A549 (cell line): ENCODE results near the gene PLEKHA1. TPM values are rescaled to one million over a fixed set of nuclear protein-coding genes. Genes with fewer than 3 reads are reported as not detected.

Source experiments
- ATAC-seq, 2 experiments: fragments of 200-7000 bp in 1 of 2; fragments of >200 bp in 1 of 2; cut with Nextera tagmentation in 1 of 2; cut with Tn5 transposase in 1 of 2; 3 replicates each; pipeline versions ENCODE4 v1.8.0 to v1.9.1; 2018 to 2020; ENCODE audit warnings: mild to moderate bottlenecking in 1 of 2, moderate library complexity in 1 of 2
- CTCF ChIA-PET: fragments of 300-600 bp; sonication (Branson Sonifier 250); formaldehyde crosslinking; extraction: SDS; loops from one replicate; lab custom pipeline; 2021; ENCODE audit warnings: antibody characterized with exemption, inconsistent platforms; lab: Yijun Ruan, JAX
- POLR2A ChIA-PET: fragments of 350-600 bp; formaldehyde crosslinking; extraction: SDS; loops from one replicate; lab custom pipeline; 2021; ENCODE audit warnings: antibody characterized with exemption, inconsistent platforms; lab: Yijun Ruan, JAX
- DNase-seq, 2 experiments: peaks; one replicate each; pipeline versions ENCODE4 v3.0.0 to v3.0.0-alpha.2; 2011 to 2016; ENCODE audit warnings: low read depth in 1 of 2, low spot score in 1 of 2
- FAIRE-seq: peaks from 2 replicates; lab custom pipeline; 2011; peaks lifted over from hg19 to GRCh38; lab: Jason Lieb, UNC
- H3K27ac ChIP-seq, 2 experiments: fragments of >200 bp; sonication (Bioruptor Twin); formaldehyde crosslinking; 3 replicates each; pipeline ENCODE4 v1.5.1; 2016 to 2017
- H3K4me1 ChIP-seq: fragments of >200 bp; sonication (Bioruptor Twin); formaldehyde crosslinking; 3 replicates; pipeline ENCODE4 v1.6.1; 2016
- H3K4me2 ChIP-seq: fragments of >200 bp; sonication (Bioruptor Twin); formaldehyde crosslinking; 3 replicates; pipeline ENCODE4 v1.6.1; 2016
- H3K4me3 ChIP-seq: fragments of >200 bp; sonication (Bioruptor Twin); formaldehyde crosslinking; 3 replicates; pipeline ENCODE4 v1.5.1; 2016
- H3K9me3 ChIP-seq: fragments of >200 bp; sonication (Bioruptor Twin); formaldehyde crosslinking; 3 replicates; pipeline ENCODE4 v1.6.1; 2016
- ATOH8 ChIP-seq: fragments of 250-450 bp; sonication (Bioruptor Pico); IDR thresholded peaks from 2 replicates; pipeline ENCODE4 v1.5.0; 2020; ENCODE audit warnings: low read depth, mild to moderate bottlenecking, moderate library complexity
- CBX8 ChIP-seq: fragments of 200-600 bp; sonication (generic); IDR thresholded peaks from 2 replicates; pipeline ENCODE4 v1.6.1; 2016
- CTCF ChIP-seq: fragments of >200 bp; sonication (Bioruptor Twin); formaldehyde crosslinking; IDR thresholded peaks from 3 replicates; pipeline ENCODE4 v1.5.1; 2016
- EHF ChIP-seq: fragments of 250-450 bp; sonication (Bioruptor Pico); IDR thresholded peaks from 2 replicates; pipeline ENCODE4 v1.5.0; 2020; ENCODE audit warnings: mild to moderate bottlenecking
- EHMT2 ChIP-seq: fragments of 200-600 bp; sonication (generic); IDR thresholded peaks from 2 replicates; pipeline ENCODE4 v1.6.1; 2016; ENCODE audit warnings: antibody characterized with exemption, low read depth, mild to moderate bottlenecking, moderate library complexity
- ELK1 ChIP-seq: fragments of 150-350 bp; IDR thresholded peaks from 2 replicates; pipeline ENCODE4 v1.6.1; 2014; ENCODE audit warnings: low read depth, mild to moderate bottlenecking, low read length
- FOSB ChIP-seq: fragments of 250-450 bp; sonication (Bioruptor Pico); IDR thresholded peaks from 2 replicates; pipeline ENCODE4 v1.5.0; 2020; ENCODE audit warnings: mild to moderate bottlenecking, moderate library complexity
- FOSL2 ChIP-seq, 2 experiments: fragments of 450-650 bp in 1 of 2; fragments of >200 bp in 1 of 2; sonication (Bioruptor Twin) in 1 of 2; formaldehyde crosslinking; IDR thresholded peaks; 2 replicates each; pipeline versions ENCODE4 v1.5.0 to v1.6.1; 2016 to 2020; ENCODE audit warnings: mild to moderate bottlenecking in 1 of 2, moderate library complexity in 1 of 2
- GATA3 ChIP-seq: IDR thresholded peaks from 2 replicates; pipeline ENCODE4 v1.6.1; 2012; ENCODE audit warnings: borderline replicate concordance
- HOXB13 ChIP-seq: fragments of 250-450 bp; sonication (Bioruptor Pico); IDR thresholded peaks from 2 replicates; pipeline ENCODE4 v1.5.0; 2020; ENCODE audit warnings: low read depth, mild to moderate bottlenecking, moderate library complexity
- JUNB ChIP-seq: fragments of >200 bp; sonication (Bioruptor Twin); formaldehyde crosslinking; IDR thresholded peaks from 2 replicates; pipeline ENCODE4 v1.6.1; 2016
- KDM1A ChIP-seq: fragments of 200-600 bp; sonication (generic); IDR thresholded peaks from 2 replicates; pipeline ENCODE4 v1.6.1; 2016; ENCODE audit warnings: low read depth, mild to moderate bottlenecking
- MAFK ChIP-seq: fragments of 450-650 bp; IDR thresholded peaks from 2 replicates; pipeline ENCODE4 v1.6.1; 2014; ENCODE audit not compliant: partially characterized antibody
- NFE2L2 ChIP-seq: fragments of 150-350 bp; conservative IDR thresholded peaks from 2 replicates; pipeline ENCODE4 v1.6.1; 2014; ENCODE audit warnings: low read length
- PHF8 ChIP-seq: fragments of 200-600 bp; sonication (generic); IDR thresholded peaks from 2 replicates; pipeline ENCODE4 v1.6.1; 2016; ENCODE audit warnings: low read depth, mild to moderate bottlenecking, antibody characterized with exemption, moderate library complexity, borderline replicate concordance
- RCOR1 ChIP-seq: fragments of 150-350 bp; IDR thresholded peaks from 2 replicates; pipeline ENCODE4 v1.6.1; 2014; ENCODE audit warnings: antibody characterized with exemption, low read length, low read depth
- RNF2 ChIP-seq: fragments of 200-600 bp; sonication (generic); IDR thresholded peaks from 2 replicates; pipeline ENCODE4 v1.6.1; 2016; ENCODE audit warnings: low read depth, mild to moderate bottlenecking, antibody characterized with exemption, moderate library complexity, borderline replicate concordance
- SMC3 ChIP-seq: fragments of >200 bp; sonication (Bioruptor Twin); formaldehyde crosslinking; IDR thresholded peaks from 3 replicates; pipeline ENCODE4 v1.6.1; 2018; ENCODE audit warnings: inconsistent platforms
- USF2 ChIP-seq: fragments of 450-650 bp; IDR thresholded peaks from 2 replicates; pipeline ENCODE4 v1.6.1; 2014; ENCODE audit warnings: antibody characterized with exemption
- ZNF302 ChIP-seq: fragments of 250-450 bp; sonication (Bioruptor Pico); IDR thresholded peaks from 2 replicates; pipeline ENCODE4 v1.9.0; 2021; ENCODE audit warnings: inconsistent platforms, mild to moderate bottlenecking, moderate library complexity
- ZSCAN20 ChIP-seq: fragments of 250-450 bp; sonication (Bioruptor Pico); IDR thresholded peaks from 2 replicates; pipeline ENCODE4 v1.8.0; 2022; ENCODE audit warnings: mild to moderate bottlenecking, moderate library complexity
- WGBS: methylation state at CpG from one replicate; pipeline ENCODE4 v1.1.6; 2017; ENCODE audit errors: missing lambda C conversion rate; 5-methylcytosine and 5-hydroxymethylcytosine counted together
- polyA plus RNA-seq, 4 experiments: library from polyadenylated mRNA; depleted of rRNA in 3 of 4; stranded (reverse); fragments of >200 nt; fragmentation: RNase III in 1 of 4; extraction: RNeasy Plus Mini Kit Qiagen cat#74134 plus additional on column Dnase treatment in 1 of 4; gene quantifications; 2 replicates in 3 of 4; 3 replicates in 1 of 4; pipeline ENCODE4 v1.2.3, GENCODE V29; 2011 to 2017
- TF ChIP-seq, protein P1 (sequence below): IDR thresholded peaks from 2 replicates; pipeline ENCODE4 v1.6.1; 2012
- TF ChIP-seq, protein P2 (sequence below): fragments of 250-450 bp; sonication (Bioruptor Pico); IDR thresholded peaks from 2 replicates; pipeline ENCODE4 v1.5.0; 2021; ENCODE audit warnings: mild to moderate bottlenecking, moderate library complexity, borderline replicate concordance

The PLEKHA1 gene
- polyA plus RNA-seq, 2 of the 4 experiments (the other 2 are of a cell fraction): 26.7 to 62.4 TPM

- TF ChIP-seq FOSL2 (IDR thresholded peaks at IDR 0.05) (no peak), FOSL2 (CRISPR knock-in tag; IDR thresholded peaks at IDR 0.05) (no peak), RCOR1 (no peak), JUNB (no peak), USF2 (no peak), ZSCAN20 (CRISPR knock-in tag) (no peak)
- TF ChIP-seq, protein P1, sequence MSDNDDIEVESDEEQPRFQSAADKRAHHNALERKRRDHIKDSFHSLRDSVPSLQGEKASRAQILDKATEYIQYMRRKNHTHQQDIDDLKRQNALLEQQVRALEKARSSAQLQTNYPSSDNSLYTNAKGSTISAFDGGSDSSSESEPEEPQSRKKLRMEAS: no peak
Observed at GRCh38 chr10:122463466-122464249, 89.2 kb downstream of the PLEKHA1 start (continued).

DNA sequence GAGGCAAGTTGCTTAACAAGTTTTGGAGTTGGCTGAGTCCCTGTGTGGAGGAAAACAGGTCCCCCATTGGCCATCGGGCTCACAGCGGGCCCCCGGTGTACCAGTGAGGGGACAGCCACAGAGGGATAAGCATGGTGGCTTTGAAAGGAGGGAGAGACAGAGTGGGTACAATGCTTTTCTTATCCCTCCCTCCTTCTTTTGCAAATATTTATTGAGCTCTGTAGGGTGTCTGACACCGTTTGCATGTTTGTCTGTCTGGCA lies 89.7 kb downstream of the PLEKHA1 start:
- no peak for TF ChIP-seq ZSCAN20 (CRISPR knock-in tag)
- no peak for TF ChIP-seq JUNB
- TF ChIP-seq MAFK: no peak
- TF ChIP-seq CTCF: no peak
- TF ChIP-seq ZNF302 (CRISPR knock-in tag): no peak
- TF ChIP-seq GATA3: no peak
- TF ChIP-seq USF2: no peak
- TF ChIP-seq SMC3: no peak
- no peak for TF ChIP-seq EHMT2
- no peak for TF ChIP-seq ELK1
- no peak for TF ChIP-seq RCOR1
- peaks cover 19% of the 10 kb centered on the region for H3K4me1 ChIP-seq
- ATAC-seq (no peak), FAIRE-seq (no peak), DNase-seq (no peak)
- POLR2A ChIA-PET: no interaction called here
- no peak overlapping the region for H3K27ac ChIP-seq
- H3K4me3 ChIP-seq: no peak overlapping the region
- CTCF ChIA-PET: interaction anchor here (0.8 kb wide), 1 partner anchor 11 kb away, joined by 3 read pairs; no protein-coding TSS in a partner anchor
- WGBS: 72% methylated on average over 4 of the region's 4 CpGs
- no peaks in the 10 kb centered on the region for H3K9me3 ChIP-seq
- H3K4me2 ChIP-seq: no peak overlapping the region

- Histone ChIP-seq H3K4me2 (no peak overlapping the region), H3K27ac (no peak overlapping the region), H3K4me3 (no peak overlapping the region), H3K9me3 (no peaks in the 10 kb centered on the region), H3K4me1 (peaks cover 23% of the 10 kb centered on the region)
- ChIA-PET POLR2A (no interaction called here), CTCF (interaction anchor here (0.8 to 2.9 kb wide), 2 partner anchors 11 to 102 kb away, joined by 3 to 15 read pairs; no protein-coding TSS in a partner anchor)
- no peak for ATAC-seq
- TF ChIP-seq HOXB13 (CRISPR knock-in tag) (no peak), NFE2L2 (no peak), PHF8 (no peak), KDM1A (no peak), ATOH8 (CRISPR knock-in tag) (no peak), CBX8 (no peak), FOSB (CRISPR knock-in tag) (no peak), EHF (CRISPR knock-in tag) (no peak), RNF2 (no peak), MAFK (no peak)
- TF ChIP-seq, protein P2, sequence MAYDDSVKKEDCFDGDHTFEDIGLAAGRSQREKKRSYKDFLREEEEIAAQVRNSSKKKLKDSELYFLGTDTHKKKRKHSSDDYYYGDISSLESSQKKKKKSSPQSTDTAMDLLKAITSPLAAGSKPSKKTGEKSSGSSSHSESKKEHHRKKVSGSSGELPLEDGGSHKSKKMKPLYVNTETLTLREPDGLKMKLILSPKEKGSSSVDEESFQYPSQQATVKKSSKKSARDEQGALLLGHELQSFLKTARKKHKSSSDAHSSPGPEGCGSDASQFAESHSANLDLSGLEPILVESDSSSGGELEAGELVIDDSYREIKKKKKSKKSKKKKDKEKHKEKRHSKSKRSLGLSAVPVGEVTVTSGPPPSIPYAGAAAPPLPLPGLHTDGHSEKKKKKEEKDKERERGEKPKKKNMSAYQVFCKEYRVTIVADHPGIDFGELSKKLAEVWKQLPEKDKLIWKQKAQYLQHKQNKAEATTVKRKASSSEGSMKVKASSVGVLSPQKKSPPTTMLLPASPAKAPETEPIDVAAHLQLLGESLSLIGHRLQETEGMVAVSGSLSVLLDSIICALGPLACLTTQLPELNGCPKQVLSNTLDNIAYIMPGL: no peak
- TF ChIP-seq, protein P1: no peak
- FAIRE-seq: no peak
- DNase-seq: no peak
- WGBS: 93% methylated on average over 11 of the region's 11 CpGs
Observed at GRCh38 chr10:122464586-122464985, 90.1 kb downstream of the PLEKHA1 start.
